Measurements from ENCODE around the gene RNF31. TPM values are rescaled to one million over a fixed set of nuclear protein-coding genes. Genes with fewer than 3 reads are reported as not detected.

The RNF31 gene
- total RNA-seq, 4 donors from 2014 or later = 19.0 to 38.9 (median 32.0) TPM

- no peak for ATAC-seq
- Histone ChIP-seq H3K36me3 (peaks cover 0 to 73% of the 10 kb centered on the region in 2 donors), H3K27me3 (no peaks in the 10 kb centered on the region), H3K4me1 (peaks cover 0 to 47% (median 14%) of the 10 kb centered on the region in 3 donors), H3K9me3 (no peaks in the 10 kb centered on the region), H3K27ac (no peak overlapping the region), H3K4me3 (no peak overlapping the region)
- WGBS, 2 donors (ENCODE audit: low coverage in 1 of 2) = 71 to 100% methylated on average over 1 to 3 of the region's 3 CpGs
- no peak for TF ChIP-seq POLR2AphosphoS5 (IDR thresholded peaks at IDR 0.05)
These were observed 20.3 kb downstream of the RNF31 start for GRCh38 chr14:24167469-24168114.

GRCh38 chr14:24171422-24172260 lies 24.3 kb downstream of the RNF31 start, which contains the start of gene REC8:
TSS of gene REC8 (plus strand) at chr14:24172080. CDS start at chr14:24172553, 473 bp downstream.
- WGBS, 2 donors (ENCODE audit: low coverage in 1 of 2) = 29% methylated on average over 23 of the region's 63 CpGs; no CpG with 5 or more reads in 1 of the 2 donors
- ATAC-seq = peak; percentile 86
- Histone ChIP-seq H3K27me3 (no peaks in the 10 kb centered on the region), H3K36me3 (peaks cover 0 to 37% of the 10 kb centered on the region in 2 donors), H3K4me1 (peaks cover 0 to 21% (median 3%) of the 10 kb centered on the region in 3 donors), H3K27ac (peak within 1 kb of the TSS in 3 of 4 donors; percentile 60 to 72 (median 63)), H3K9me3 (no peaks in the 10 kb centered on the region), H3K4me3 (peak within 1 kb of the TSS; percentile 2 to 47)
- TF ChIP-seq POLR2AphosphoS5 (IDR thresholded peaks at IDR 0.05) (no peak), POLR2A (IDR thresholded peaks at IDR 0.05) (peak in 1 of 2 donors; percentile 37)

GRCh38 chr14:24172261-24172860 lies 25.1 kb downstream of the RNF31 start:
- peak overlapping the region; percentile 2 to 47 for H3K4me3 ChIP-seq
- WGBS, 2 donors (ENCODE audit: low coverage in 1 of 2) = no CpG with 5 or more reads among the region's 30 CpGs
- ATAC-seq = no peak
- H3K4me1 ChIP-seq = peaks cover 0 to 21% (median 3%) of the 10 kb centered on the region in 3 donors
- peak overlapping the region in 3 of 4 donors; percentile 60 to 72 (median 63) for H3K27ac ChIP-seq
- peaks cover 0 to 37% of the 10 kb centered on the region in 2 donors for H3K36me3 ChIP-seq
- H3K9me3 ChIP-seq = no peaks in the 10 kb centered on the region
- no peaks in the 10 kb centered on the region for H3K27me3 ChIP-seq
- TF ChIP-seq POLR2AphosphoS5 (IDR thresholded peaks at IDR 0.05) (no peak), EP300 (IDR thresholded peaks at IDR 0.05) (no peak), POLR2A (IDR thresholded peaks at IDR 0.05) (no peak), CTCF (IDR thresholded peaks at IDR 0.05) (no peak)

- peaks cover 0 to 37% of the 10 kb centered on the region in 2 donors for H3K36me3 ChIP-seq
- TF ChIP-seq POLR2AphosphoS5 (IDR thresholded peaks at IDR 0.05) (no peak), CTCF (IDR thresholded peaks at IDR 0.05) (no peak), POLR2A (IDR thresholded peaks at IDR 0.05) (no peak), EP300 (IDR thresholded peaks at IDR 0.05) (no peak)
- no peaks in the 10 kb centered on the region for H3K27me3 ChIP-seq
- H3K4me3 ChIP-seq = no peak overlapping the region
- no peaks in the 10 kb centered on the region for H3K9me3 ChIP-seq
- H3K27ac ChIP-seq = peak overlapping the region in 3 of 4 donors; percentile 60 to 72 (median 63)
- peaks cover 0 to 21% (median 3%) of the 10 kb centered on the region in 3 donors for H3K4me1 ChIP-seq
- WGBS, 2 donors (ENCODE audit: low coverage in 1 of 2) = no CpG with 5 or more reads among the region's 20 CpGs
- no peak for ATAC-seq
These were observed 25.6 kb downstream of the RNF31 start for GRCh38 chr14:24172871-24173281.

- WGBS, 2 donors (ENCODE audit: low coverage in 1 of 2) = 88% methylated on average over 1 of the region's 5 CpGs; no CpG with 5 or more reads in 1 of the 2 donors
These were observed 29.3 kb downstream of the RNF31 start for GRCh38 chr14:24176599-24176998.

More at GRCh38 chr14:24176599-24176998, 29.3 kb downstream of the RNF31 start:
- H3K9me3 ChIP-seq = no peaks in the 10 kb centered on the region
- no peak for ATAC-seq
- peaks cover 0 to 54% of the 10 kb centered on the region in 2 donors for H3K36me3 ChIP-seq
- H3K4me3 ChIP-seq = no peak overlapping the region
- no peak overlapping the region for H3K27ac ChIP-seq
- H3K4me1 ChIP-seq = peaks cover 0 to 26% (median 7%) of the 10 kb centered on the region in 3 donors
- TF ChIP-seq CTCF (IDR thresholded peaks at IDR 0.05) (no peak), POLR2AphosphoS5 (IDR thresholded peaks at IDR 0.05) (no peak), EP300 (IDR thresholded peaks at IDR 0.05) (no peak), POLR2A (IDR thresholded peaks at IDR 0.05) (no peak)
- H3K27me3 ChIP-seq = no peaks in the 10 kb centered on the region

All from gastroesophageal sphincter (tissue), 4 donors.